HepG2 (cell line): ENCODE results near the gene NAXD. TPM values are rescaled to one million over a fixed set of nuclear protein-coding genes. Genes with fewer than 3 reads are reported as not detected.
"Not testable (repeated sequence)": the region's sequence is repeated elsewhere in the genome, so short reads cannot be mapped to it uniquely, and the experiment has no call there.

ENCODE experiments used
- ATAC-seq: fragments of 200-7000 bp; cut with Tn5 transposase; 3 replicates; pipeline ENCODE4 v1.9.1; 2020; ENCODE audit warnings: mild to moderate bottlenecking, moderate library complexity
- BruUV-seq: library from RNA; stranded (reverse); fragments of 400-500 nt; replicated peaks from 2 replicates; lab custom pipeline; 2021; lab: Mats Ljungman, UMichigan
- CTCF ChIA-PET: fragments of 300-600 bp; formaldehyde crosslinking; extraction: SDS; loops from one replicate; lab custom pipeline; 2021; ENCODE audit warnings: low total read pairs, inconsistent platforms, low intra/inter-chr PET ratio; lab: Yijun Ruan, JAX
- POLR2A ChIA-PET: fragments of 350-600 bp; sonication (Branson Sonifier 250); formaldehyde crosslinking; loops from one replicate; lab custom pipeline; 2020; ENCODE audit warnings: antibody characterized with exemption, inconsistent platforms; lab: Yijun Ruan, JAX
- DNase-seq: peaks from one replicate; pipeline ENCODE4 v3.0.0-alpha.2; 2015; ENCODE audit warnings: low spot score
- FAIRE-seq: peaks from 3 replicates; lab custom pipeline; 2011; peaks lifted over from hg19 to GRCh38; lab: Jason Lieb, UNC
- H2AFZ ChIP-seq: one replicate; pipeline ENCODE4 v1.6.1; 2011; ENCODE audit warnings: low read length, inconsistent platforms
- H3K27ac ChIP-seq: fragments of 300-600 bp; 3 replicates; pipeline ENCODE4 v1.8.0; 2011; ENCODE audit warnings: mixed run types, mild to moderate bottlenecking, mixed read lengths, low read length, inconsistent platforms; ENCODE audit not compliant: insufficient read depth; ENCODE audit errors: extremely low read length
- H3K27me3 ChIP-seq, 2 experiments: fragments of 200-600 bp in 1 of 2; 2 replicates in 1 of 2; 3 replicates in 1 of 2; pipeline versions ENCODE4 v1.6.0 to v1.8.0; 2011; ENCODE audit warnings: low read length in 2 of 2, mild to moderate bottlenecking in 2 of 2, moderate library complexity in 2 of 2, inconsistent platforms in 1 of 2; ENCODE audit not compliant: insufficient read depth in 2 of 2, control insufficient read depth in 1 of 2
- H3K36me3 ChIP-seq, 2 experiments: fragments of 200-600 bp in 1 of 2; replicated peaks in 1 of 2; 2 replicates in 1 of 2; 3 replicates in 1 of 2; pipeline versions ENCODE4 v1.5.1 to v1.8.0; 2011; ENCODE audit warnings: low read length in 2 of 2, inconsistent platforms in 1 of 2; ENCODE audit not compliant: insufficient read depth in 2 of 2, control insufficient read depth in 1 of 2
- H3K4me1 ChIP-seq: 2 replicates; pipeline ENCODE4 v1.5.1; 2012; ENCODE audit warnings: low read length, inconsistent platforms; ENCODE audit not compliant: insufficient read depth
- H3K4me2 ChIP-seq: 2 replicates; pipeline ENCODE4 v1.6.0; 2011; ENCODE audit warnings: low read depth, low read length, inconsistent platforms
- H3K4me3 ChIP-seq, 3 experiments: fragments of 200-600 bp in 1 of 3; sonication (generic), shearing (Covaris generic) in 1 of 3; replicated peaks in 1 of 3; 2 replicates each; pipeline ENCODE4 v1.5.1; 2011 to 2016; ENCODE audit warnings: low read length in 3 of 3, inconsistent platforms in 2 of 3, low read depth in 2 of 3, mild to moderate bottlenecking in 2 of 3, control low read depth in 1 of 3, mixed read lengths in 1 of 3; ENCODE audit not compliant: insufficient read depth in 1 of 3
- H3K79me2 ChIP-seq: one replicate; pipeline ENCODE4 v1.6.1; 2011; ENCODE audit warnings: low read length, inconsistent platforms; ENCODE audit not compliant: insufficient read depth
- H3K9ac ChIP-seq: 2 replicates; pipeline ENCODE4 v1.6.0; 2011; ENCODE audit warnings: mild to moderate bottlenecking, low read depth, low read length, inconsistent platforms; ENCODE audit not compliant: insufficient read depth
- H3K9me3 ChIP-seq: 2 replicates; pipeline ENCODE4 v1.5.1; 2012; ENCODE audit warnings: mild to moderate bottlenecking, low read length
- H4K20me1 ChIP-seq: 2 replicates; pipeline ENCODE4 v1.6.0; 2011; ENCODE audit warnings: inconsistent platforms, mild to moderate bottlenecking, low read length, moderate library complexity; ENCODE audit not compliant: insufficient read depth
- DMAP1 ChIP-seq: IDR thresholded peaks from 2 replicates; pipeline ENCODE4 v1.6.1; 2016
- ZNF33B ChIP-seq: sonication (generic); formaldehyde crosslinking; IDR thresholded peaks from 2 replicates; pipeline ENCODE4 v1.5.1; 2020; ENCODE audit warnings: mild to moderate bottlenecking, missing genetic modification reagents
- ZNF441 ChIP-seq: sonication (generic); formaldehyde crosslinking; IDR thresholded peaks from 2 replicates; pipeline ENCODE4 v1.7.0; 2021; ENCODE audit warnings: missing genetic modification reagents, borderline replicate concordance
- WGBS: methylation state at CpG from one replicate; pipeline ENCODE4 v1.1.6; 2017; ENCODE audit warnings: low lambda C conversion rate; 5-methylcytosine and 5-hydroxymethylcytosine counted together
- in situ Hi-C: cut with HindIII; loops from 2 replicates; pipeline ENCODE4 v1.10.0; 2017; ENCODE audit warnings: low pct_unique_long_range_greater_than_20kb; ENCODE audit not compliant: extremely low pct_ligation_motif_present
- intact Hi-C: fragments of 100-400 bp; cut with micrococcal nuclease; formaldehyde crosslinking; loops from one replicate; pipeline ENCODE4 v1.10.0; 2022; ENCODE audit not compliant: unreplicated experiment
- polyA plus RNA-seq, 8 experiments: library from polyadenylated mRNA; depleted of rRNA in 3 of 8; stranded (reverse) in 7 of 8; unstranded in 1 of 8; fragments of >200 nt; fragmentation: Illumina TruSeq in 4 of 8; extraction: Trizol in 4 of 8; gene quantifications; 2 replicates each; pipeline versions ENCODE4 v1.2.1 to v1.2.3, GENCODE V29; 2011 to 2016; ENCODE audit warnings: low read depth in 4 of 8, missing spikeins in 1 of 8, mixed read lengths in 1 of 8; ENCODE audit not compliant: insufficient read depth in 1 of 8
- total RNA-seq, 5 experiments: library from RNA; depleted of rRNA; stranded (reverse); fragments of >200 nt; fragmentation: Illumina TruSeq; extraction: Trizol; gene quantifications; 2 replicates each; pipeline ENCODE4 v1.2.3, GENCODE V29; 2016; ENCODE audit warnings: low read depth in 1 of 5
- TF ChIP-seq, protein P1 (sequence below), 2 experiments: fragments of 450-650 bp in 1 of 2; sonication (generic) in 1 of 2; formaldehyde crosslinking in 1 of 2; IDR thresholded peaks; 2 replicates each; pipeline versions ENCODE4 v1.6.1 to v1.8.0; 2016 to 2022; ENCODE audit warnings: antibody characterized with exemption in 1 of 2, mild to moderate bottlenecking in 1 of 2, missing genetic modification reagents in 1 of 2

Gene NAXD
- total and polyA plus RNA-seq, 2 of the 13 experiments (the other 11 are each of a cell fraction or from before 2014, with no cell fraction given) = 19.0 to 23.2 TPM

DNA sequence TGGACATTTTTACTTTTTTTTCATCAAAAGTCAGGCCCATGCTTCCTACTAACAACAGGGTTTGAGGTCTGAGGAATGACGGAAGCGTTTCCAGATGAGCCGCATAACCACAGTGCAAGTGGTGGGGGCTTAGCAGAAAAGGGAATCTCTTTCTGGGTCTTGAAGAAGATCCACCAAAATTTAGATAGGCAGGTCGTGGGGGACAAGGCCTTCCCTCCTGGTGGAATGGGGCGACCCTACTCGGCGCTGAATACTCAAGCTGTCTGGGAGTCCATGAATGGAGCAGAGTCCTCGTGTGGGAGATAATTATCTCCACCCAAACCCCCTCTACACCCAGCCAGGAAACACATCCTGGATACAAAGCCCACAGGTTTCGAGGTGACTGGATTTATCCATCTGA, 53.7 kb downstream of the NAXD start:
- 94% methylated on average over 9 of the region's 9 CpGs for whole genome bisulfite sequencing
- in situ Hi-C loops (no loop called here), intact Hi-C loops (no loop called here)
- Histone ChIP-seq H4K20me1 (no peaks in the 10 kb centered on the region), H3K36me3 (peaks cover 7 to 39% of the 10 kb centered on the region in 2 experiments; a peak in 4 of 5 replicates), H2AFZ (no peak overlapping the region), H3K4me1 (no peaks in the 10 kb centered on the region), H3K9me3 (no peaks in the 10 kb centered on the region), H3K4me2 (no peak overlapping the region), H3K79me2 (no peaks in the 10 kb centered on the region), H3K9ac (no peak overlapping the region), H3K27ac (no peak overlapping the region), H3K4me3 (no peak overlapping the region), H3K27me3 (no peaks in the 10 kb centered on the region)
- CTCF ChIA-PET = no interaction called here
- ATAC-seq (no peak), FAIRE-seq (no peak), DNase-seq (no peak)
- no TSS peak for BruUV-seq
- no peak for TF ChIP-seq ZNF441 (CRISPR knock-in tag)
- TF ChIP-seq, protein P1, sequence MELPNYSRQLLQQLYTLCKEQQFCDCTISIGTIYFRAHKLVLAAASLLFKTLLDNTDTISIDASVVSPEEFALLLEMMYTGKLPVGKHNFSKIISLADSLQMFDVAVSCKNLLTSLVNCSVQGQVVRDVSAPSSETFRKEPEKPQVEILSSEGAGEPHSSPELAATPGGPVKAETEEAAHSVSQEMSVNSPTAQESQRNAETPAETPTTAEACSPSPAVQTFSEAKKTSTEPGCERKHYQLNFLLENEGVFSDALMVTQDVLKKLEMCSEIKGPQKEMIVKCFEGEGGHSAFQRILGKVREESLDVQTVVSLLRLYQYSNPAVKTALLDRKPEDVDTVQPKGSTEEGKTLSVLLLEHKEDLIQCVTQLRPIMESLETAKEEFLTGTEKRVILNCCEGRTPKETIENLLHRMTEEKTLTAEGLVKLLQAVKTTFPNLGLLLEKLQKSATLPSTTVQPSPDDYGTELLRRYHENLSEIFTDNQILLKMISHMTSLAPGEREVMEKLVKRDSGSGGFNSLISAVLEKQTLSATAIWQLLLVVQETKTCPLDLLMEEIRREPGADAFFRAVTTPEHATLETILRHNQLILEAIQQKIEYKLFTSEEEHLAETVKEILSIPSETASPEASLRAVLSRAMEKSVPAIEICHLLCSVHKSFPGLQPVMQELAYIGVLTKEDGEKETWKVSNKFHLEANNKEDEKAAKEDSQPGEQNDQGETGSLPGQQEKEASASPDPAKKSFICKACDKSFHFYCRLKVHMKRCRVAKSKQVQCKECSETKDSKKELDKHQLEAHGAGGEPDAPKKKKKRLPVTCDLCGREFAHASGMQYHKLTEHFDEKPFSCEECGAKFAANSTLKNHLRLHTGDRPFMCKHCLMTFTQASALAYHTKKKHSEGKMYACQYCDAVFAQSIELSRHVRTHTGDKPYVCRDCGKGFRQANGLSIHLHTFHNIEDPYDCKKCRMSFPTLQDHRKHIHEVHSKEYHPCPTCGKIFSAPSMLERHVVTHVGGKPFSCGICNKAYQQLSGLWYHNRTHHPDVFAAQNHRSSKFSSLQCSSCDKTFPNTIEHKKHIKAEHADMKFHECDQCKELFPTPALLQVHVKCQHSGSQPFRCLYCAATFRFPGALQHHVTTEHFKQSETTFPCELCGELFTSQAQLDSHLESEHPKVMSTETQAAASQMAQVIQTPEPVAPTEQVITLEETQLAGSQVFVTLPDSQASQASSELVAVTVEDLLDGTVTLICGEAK (IDR thresholded peaks at IDR 0.05) = no peak
- TF ChIP-seq, protein P1 (CRISPR knock-in tag; IDR thresholded peaks at IDR 0.05) = no peak
- TF ChIP-seq ZNF33B = no peak
- TF ChIP-seq DMAP1 (CRISPR knock-in tag) = no peak
- POLR2A ChIA-PET = no interaction called here

DNA sequence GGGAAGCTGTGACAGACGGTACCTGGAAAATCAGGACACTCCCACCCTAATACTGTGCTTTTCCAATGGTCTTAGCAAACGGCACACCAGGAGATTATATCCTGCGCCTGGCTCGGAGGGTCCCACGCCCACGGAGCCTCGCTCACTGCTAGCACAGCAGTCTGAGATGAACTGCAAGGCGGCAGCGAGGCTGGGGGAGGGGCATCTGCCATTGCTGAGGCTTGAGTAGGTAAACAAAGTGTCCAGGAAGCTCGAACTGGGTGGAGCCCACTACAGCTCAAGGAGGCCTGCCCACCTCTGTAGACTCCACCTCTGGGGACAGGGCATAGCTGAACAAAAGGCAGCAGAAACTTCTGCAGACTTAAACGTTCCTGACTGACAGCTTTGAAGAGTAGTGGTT, 54.5 kb downstream of the NAXD start:
- H3K27ac ChIP-seq, H3K27me3 ChIP-seq, ATAC-seq, H3K4me2 ChIP-seq, H3K9me3 ChIP-seq, FAIRE-seq, H4K20me1 ChIP-seq, H3K79me2 ChIP-seq, H2AFZ ChIP-seq, BruUV-seq, H3K4me3 ChIP-seq, POLR2A ChIA-PET, in situ Hi-C loops, CTCF ChIA-PET, intact Hi-C loops, H3K4me1 ChIP-seq, DNase-seq, H3K9ac ChIP-seq: not testable (repeated sequence)
- H3K36me3 ChIP-seq = peaks cover 4 to 34% of the 10 kb centered on the region in 2 experiments; a peak in 4 of 5 replicates
- 92% methylated on average over 2 of the region's 11 CpGs for WGBS
